H54 (cell line): Measurements from ENCODE around the gene HNRNPA0.

ENCODE experiments used
- DNase-seq: peaks from one replicate; pipeline ENCODE4 v3.0.0; 2011; ENCODE audit warnings: low spot score, mixed read lengths; ENCODE audit not compliant: insufficient read length
- FAIRE-seq: peaks from 3 replicates; lab custom pipeline; 2011; peaks lifted over from hg19 to GRCh38; lab: Jason Lieb, UNC
- POLR2A ChIP-seq: IDR thresholded peaks from 2 replicates; pipeline ENCODE4 v1.6.1; 2011; ENCODE audit warnings: low read depth, mild to moderate bottlenecking, low read length

HNRNPA0 gene

DNA sequence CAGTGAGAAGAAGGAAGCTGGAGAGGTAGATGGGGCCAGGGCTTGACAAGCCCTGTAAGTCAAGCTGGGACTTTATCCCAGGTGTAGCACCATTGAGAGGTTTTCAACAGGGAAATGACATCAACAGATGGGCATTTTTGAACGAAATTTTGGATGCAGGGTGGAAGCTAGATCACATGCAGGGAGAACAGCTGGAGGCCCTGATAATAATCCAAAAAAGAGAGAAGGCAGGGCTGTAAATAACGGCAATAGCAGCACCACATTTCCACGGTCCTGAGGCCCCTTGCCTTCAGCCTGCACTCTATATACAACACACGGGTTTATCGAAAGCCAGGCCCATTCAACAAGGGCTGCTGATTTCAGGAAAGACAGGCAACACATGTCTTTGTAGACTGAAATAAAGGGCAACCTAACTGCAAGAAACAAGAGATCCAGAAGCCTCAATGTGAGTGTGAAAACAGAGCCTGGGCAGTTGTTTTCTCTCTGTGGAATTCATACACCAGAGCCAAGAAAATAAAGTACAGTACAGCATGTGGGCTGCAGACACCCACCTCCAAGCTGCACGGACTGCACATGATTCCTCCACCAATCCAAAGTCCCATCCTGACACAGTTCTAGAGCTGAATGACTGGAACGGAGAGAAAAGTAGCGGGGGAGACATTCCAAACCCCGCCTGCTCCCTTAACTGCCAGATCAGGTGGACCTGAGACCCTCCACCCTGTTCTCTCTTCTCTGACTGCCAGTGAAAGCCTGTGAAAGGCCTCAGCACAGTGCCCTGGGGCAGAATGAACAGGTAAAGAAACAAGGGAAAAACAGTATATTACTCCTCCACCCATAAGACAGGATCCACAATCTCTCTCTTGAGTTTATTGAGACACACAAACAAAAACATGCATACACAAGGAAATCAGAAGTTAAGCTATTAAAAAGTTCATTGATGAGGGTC, 54.6 kb downstream of the HNRNPA0 start:
- no peak for TF ChIP-seq POLR2A
- DNase-seq = no peak
- no peak for FAIRE-seq

DNA sequence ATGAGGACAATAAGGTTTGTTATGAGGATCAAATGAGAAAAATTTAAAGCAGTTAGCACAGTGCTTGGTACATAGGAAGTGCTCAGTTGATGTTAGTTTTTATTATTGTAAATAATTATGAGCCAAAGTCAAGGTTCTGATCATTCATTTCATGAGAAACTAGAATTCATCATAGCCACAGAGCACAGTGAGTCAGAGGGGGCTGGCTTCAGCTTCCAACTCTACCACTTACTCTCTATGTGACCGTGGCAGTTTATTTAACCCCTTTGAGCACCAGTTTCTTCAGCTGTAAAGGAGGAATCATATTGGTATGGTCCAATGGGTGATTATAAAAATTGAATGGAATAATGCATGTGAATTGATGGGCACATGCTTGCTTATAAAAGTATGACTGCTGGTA, 57.7 kb downstream of the HNRNPA0 start:
- FAIRE-seq (no peak), DNase-seq (no peak)
- TF ChIP-seq POLR2A = no peak

DNA sequence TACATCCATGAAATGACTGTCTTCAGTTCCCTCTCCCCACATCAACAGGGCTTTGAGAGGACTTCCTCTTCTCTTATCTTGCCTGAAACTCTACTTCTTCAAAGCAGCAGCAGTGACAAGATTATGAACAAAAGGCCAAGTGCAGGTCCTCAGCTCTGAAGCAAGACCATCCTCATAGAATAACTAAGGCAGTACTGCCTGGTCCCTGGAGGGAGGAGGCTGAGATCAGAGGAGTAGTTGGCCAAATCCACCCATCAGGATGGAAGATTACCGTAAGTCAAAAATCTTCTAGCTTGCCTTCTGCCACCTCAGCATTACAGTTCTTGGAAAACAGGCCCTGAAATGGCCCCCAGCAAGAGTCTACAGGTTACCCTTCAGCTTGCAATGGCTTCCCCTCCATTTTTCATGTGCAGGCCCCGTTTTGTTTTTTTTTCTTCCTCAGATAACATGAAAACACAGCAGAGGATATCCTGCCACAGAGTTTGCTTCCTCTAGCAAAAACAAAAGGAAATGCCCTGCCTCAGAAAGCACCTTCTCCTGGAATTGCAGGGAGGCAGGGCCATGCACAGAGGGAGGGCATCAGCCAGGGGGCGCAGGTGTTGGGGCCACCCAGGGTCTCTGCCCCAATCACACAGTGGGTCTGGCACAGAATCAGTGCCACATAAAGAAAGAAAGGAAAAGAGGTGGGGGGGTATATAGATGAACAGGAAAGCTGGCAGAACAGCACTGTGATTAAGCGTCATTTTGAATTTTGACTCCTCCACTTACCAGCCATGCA, 58.3 kb downstream of the HNRNPA0 start:
- FAIRE-seq (no peak), DNase-seq (no peak)
- no peak for TF ChIP-seq POLR2A
